ENCODE measurements around the gene STXBP6.

GRCh38 chr14:24885410-24885913, 164.5 kb downstream of the STXBP6 start:
- TF ChIP-seq CTCF (conservative IDR thresholded peaks at IDR 0.05) (no peak), EZH2 (IDR thresholded peaks at IDR 0.05; ENCODE audit: low read depth) (no peak)

Data from PC-9 (cell line).